H9 (cell line): Measurements from ENCODE around the gene CST9L. TPM values are rescaled to one million over a fixed set of nuclear protein-coding genes. Genes with fewer than 3 reads are reported as not detected.

Source experiments
- DNase-seq: peaks from one replicate; pipeline ENCODE4 v3.0.0-alpha.2; 2017
- H2AFZ ChIP-seq: one replicate; pipeline ENCODE4 v1.6.1; 2013; ENCODE audit warnings: mild to moderate bottlenecking, low read length, control low read depth, moderate library complexity
- H2AK5ac ChIP-seq: 2 replicates; pipeline ENCODE4 v1.6.1; 2013; ENCODE audit warnings: low read length, control low read depth, mixed read lengths; ENCODE audit not compliant: insufficient read length
- H2BK120ac ChIP-seq: one replicate; pipeline ENCODE4 v1.6.1; 2013; ENCODE audit warnings: low read depth, mild to moderate bottlenecking, low read length, control low read depth, inconsistent platforms; ENCODE audit not compliant: poor library complexity, severe bottlenecking
- H2BK12ac ChIP-seq: 2 replicates; pipeline ENCODE4 v1.6.1; 2013; ENCODE audit warnings: low read length, control low read depth, mixed read lengths, low read depth; ENCODE audit not compliant: insufficient read length
- H2BK15ac ChIP-seq: 2 replicates; pipeline ENCODE4 v1.6.1; 2013; ENCODE audit warnings: low read depth, low read length, control low read depth
- H2BK20ac ChIP-seq: one replicate; pipeline ENCODE4 v1.6.1; 2013; ENCODE audit warnings: low read depth, mild to moderate bottlenecking, low read length, control low read depth, inconsistent platforms; ENCODE audit not compliant: poor library complexity, severe bottlenecking
- H2BK5ac ChIP-seq: 2 replicates; pipeline ENCODE4 v1.6.1; 2013; ENCODE audit warnings: low read length, control low read depth, mixed read lengths; ENCODE audit not compliant: insufficient read length
- H3K14ac ChIP-seq: 2 replicates; pipeline ENCODE4 v1.6.1; 2013; ENCODE audit warnings: low read length, control low read depth; ENCODE audit not compliant: insufficient read depth
- H3K18ac ChIP-seq: 2 replicates; pipeline ENCODE4 v1.6.1; 2013; ENCODE audit warnings: low read depth, mild to moderate bottlenecking, mixed read lengths, low read length, control low read depth; ENCODE audit not compliant: insufficient read length
- H3K23ac ChIP-seq: 2 replicates; pipeline ENCODE4 v1.6.1; 2013; ENCODE audit warnings: low read length, control low read depth, mixed read lengths, low read depth; ENCODE audit not compliant: insufficient read length
- H3K23me2 ChIP-seq: 2 replicates; pipeline ENCODE4 v1.6.1; 2013; ENCODE audit warnings: low read depth, mild to moderate bottlenecking, mixed read lengths, low read length, control low read depth; ENCODE audit not compliant: insufficient read length, poor library complexity, severe bottlenecking
- H3K27ac ChIP-seq: 2 replicates; pipeline ENCODE4 v1.5.1; 2013; ENCODE audit warnings: low read length, control low read depth, mixed read lengths, low read depth; ENCODE audit not compliant: insufficient read length
- H3K27me3 ChIP-seq: 2 replicates; pipeline ENCODE4 v1.6.1; 2013; ENCODE audit warnings: low read length, control low read depth, inconsistent platforms; ENCODE audit not compliant: insufficient read depth
- H3K4ac ChIP-seq: 2 replicates; pipeline ENCODE4 v1.6.1; 2013; ENCODE audit warnings: low read depth, mild to moderate bottlenecking, control low read depth, inconsistent platforms, low read length, moderate library complexity
- H3K4me1 ChIP-seq: 2 replicates; pipeline ENCODE4 v1.6.1; 2013; ENCODE audit warnings: low read length, control low read depth, inconsistent platforms; ENCODE audit not compliant: insufficient read depth
- H3K4me2 ChIP-seq: 2 replicates; pipeline ENCODE4 v1.6.1; 2013; ENCODE audit warnings: low read length, control low read depth, mixed read lengths; ENCODE audit not compliant: insufficient read length, insufficient read depth
- H3K56ac ChIP-seq: 2 replicates; pipeline ENCODE4 v1.6.1; 2013; ENCODE audit warnings: low read depth, mild to moderate bottlenecking, mixed read lengths, low read length, control low read depth; ENCODE audit not compliant: insufficient read length
- H3K79me1 ChIP-seq: 2 replicates; pipeline ENCODE4 v1.6.1; 2013; ENCODE audit warnings: low read depth, mild to moderate bottlenecking, moderate library complexity, low read length, control low read depth, inconsistent platforms; ENCODE audit not compliant: insufficient read depth, poor library complexity, severe bottlenecking
- H3K79me2 ChIP-seq: 2 replicates; pipeline ENCODE4 v1.6.1; 2013; ENCODE audit warnings: low read length, control low read depth, inconsistent platforms; ENCODE audit not compliant: insufficient read depth
- H3K9ac ChIP-seq: 2 replicates; pipeline ENCODE4 v1.6.1; 2013; ENCODE audit warnings: low read length, control low read depth, mixed read lengths; ENCODE audit not compliant: insufficient read length; ENCODE audit errors: extremely low read depth
- H3K9me3 ChIP-seq: one replicate; pipeline ENCODE4 v1.6.1; 2013; ENCODE audit warnings: low read depth, low read length, inconsistent platforms; ENCODE audit not compliant: control insufficient read depth
- H3T11ph ChIP-seq: one replicate; pipeline ENCODE4 v1.6.1; 2013; ENCODE audit warnings: mild to moderate bottlenecking, low read length, control low read depth, inconsistent platforms
- H4K20me1 ChIP-seq: one replicate; pipeline ENCODE4 v1.6.1; 2013; ENCODE audit not compliant: control insufficient read depth, insufficient read length, insufficient read depth
- H4K5ac ChIP-seq: 2 replicates; pipeline ENCODE4 v1.6.1; 2013; ENCODE audit warnings: low read depth, mild to moderate bottlenecking, mixed read lengths, low read length, control low read depth; ENCODE audit not compliant: insufficient read length
- H4K8ac ChIP-seq: replicated peaks from 2 replicates; pipeline ENCODE4 v1.6.1; 2013; ENCODE audit warnings: low read length, control low read depth, mixed read lengths, low read depth; ENCODE audit not compliant: insufficient read length
- H4K91ac ChIP-seq: 2 replicates; pipeline ENCODE4 v1.6.1; 2013; ENCODE audit warnings: low read depth, mild to moderate bottlenecking, moderate library complexity, mixed read lengths, low read length, control low read depth; ENCODE audit not compliant: insufficient read length
- H3K27ac Mint-ChIP-seq, 3 experiments: 2 replicates in 2 of 3; 3 replicates in 1 of 3; pipeline ENCODE4 v1.8.0; 2020 to 2021; ENCODE audit warnings: mixed read lengths in 3 of 3, mild to moderate bottlenecking in 1 of 3, moderate library complexity in 1 of 3
- H3K27me3 Mint-ChIP-seq: 2 replicates; pipeline ENCODE4 v1.8.0; 2021; ENCODE audit warnings: low read depth, mild to moderate bottlenecking, moderate library complexity, mixed read lengths
- H3K36me3 Mint-ChIP-seq, 3 experiments: 2 replicates in 2 of 3; 3 replicates in 1 of 3; pipeline ENCODE4 v1.8.0; 2020 to 2021; ENCODE audit warnings: low read depth in 3 of 3, mixed read lengths in 3 of 3; ENCODE audit not compliant: insufficient read depth in 1 of 3
- H3K4me1 Mint-ChIP-seq, 2 experiments: 2 replicates each; pipeline ENCODE4 v1.8.0; 2020; ENCODE audit warnings: mixed read lengths in 2 of 2
- H3K4me3 Mint-ChIP-seq, 2 experiments: 2 replicates in 1 of 2; 3 replicates in 1 of 2; pipeline ENCODE4 v1.8.0; 2020 to 2021; ENCODE audit warnings: mild to moderate bottlenecking in 2 of 2, mixed read lengths in 2 of 2, moderate library complexity in 1 of 2
- H3K9me3 Mint-ChIP-seq, 2 experiments: 2 replicates in 1 of 2; 3 replicates in 1 of 2; pipeline ENCODE4 v1.8.0; 2020; ENCODE audit warnings: mild to moderate bottlenecking in 2 of 2, mixed read lengths in 2 of 2, moderate library complexity in 1 of 2
- CTCF ChIP-seq: fragments of 200-600 bp; sonication (generic); conservative IDR thresholded peaks from 3 replicates; pipeline ENCODE4 v1.8.0; 2021; ENCODE audit warnings: antibody characterized with exemption, mild to moderate bottlenecking
- whole genome bisulfite sequencing: extraction: QIAGEN DNeasy Blood & Tissue Kit; methylation state at CpG from one replicate; pipeline ENCODE4 v1.1.7; 2013; ENCODE audit warnings: missing lambda C conversion rate, low lambda C conversion rate, mixed read lengths; ENCODE audit not compliant: insufficient read length; ENCODE audit errors: extremely low coverage; 5-methylcytosine and 5-hydroxymethylcytosine counted together
- total RNA-seq: library from RNA; stranded (reverse); gene quantifications from 2 replicates; pipeline ENCODE4 v1.2.1, GENCODE V29; 2021

The CST9L gene
- total RNA-seq, 1 experiment from 2014 or later, result not detected

GRCh38 chr20:23612396-23612795, 44.1 kb upstream of the CST9L start:
- no peak overlapping the region for H3K56ac ChIP-seq
- Mint-ChIP-seq H3K36me3 (no peaks in the 10 kb centered on the region; a peak in 3 of 7 replicates), H3K27me3 (peaks cover 15% of the 10 kb centered on the region), H3K4me1 (peaks cover 17 to 21% of the 10 kb centered on the region in 2 experiments), H3K9me3 (no peaks in the 10 kb centered on the region), H3K27ac (no peak overlapping the region), H3K4me3 (no peak overlapping the region)
- H3K14ac ChIP-seq, result no peak overlapping the region
- no peak overlapping the region for H2BK15ac ChIP-seq
- H3K9me3 ChIP-seq, result no peaks in the 10 kb centered on the region
- no peak overlapping the region for H4K91ac ChIP-seq
- no peak overlapping the region for H3K9ac ChIP-seq
- H2BK20ac ChIP-seq, result no peak overlapping the region
- no peaks in the 10 kb centered on the region for H4K20me1 ChIP-seq
- no peaks in the 10 kb centered on the region for H3K79me2 ChIP-seq
- H3K23ac ChIP-seq, result no peak overlapping the region
- H3K4me1 ChIP-seq, result peaks cover 4% of the 10 kb centered on the region
- H3K18ac ChIP-seq, result no peak overlapping the region
- no peak overlapping the region for H2BK120ac ChIP-seq
- no peak overlapping the region for H2BK5ac ChIP-seq
- no peak overlapping the region for H4K5ac ChIP-seq
- no peak overlapping the region for H2AFZ ChIP-seq
- no peak overlapping the region for H3T11ph ChIP-seq
- H3K4me2 ChIP-seq, result no peak overlapping the region
- H3K79me1 ChIP-seq, result no peaks in the 10 kb centered on the region
- TF ChIP-seq CTCF, result no peak
- H2AK5ac ChIP-seq, result no peak overlapping the region
- DNase-seq, result no peak
- H3K27ac ChIP-seq, result no peak overlapping the region
- H3K4ac ChIP-seq, result no peak overlapping the region
- no peak overlapping the region for H2BK12ac ChIP-seq
- H3K27me3 ChIP-seq, result no peaks in the 10 kb centered on the region
- H3K23me2 ChIP-seq, result no peaks in the 10 kb centered on the region
- no CpG with 5 or more reads among the region's 2 CpGs for WGBS
- H4K8ac ChIP-seq, result no peak overlapping the region
